ENCODE data around the gene CFAP97D1. TPM values are rescaled to one million over a fixed set of nuclear protein-coding genes. Genes with fewer than 3 reads are reported as not detected.

The CFAP97D1 gene
- total RNA-seq, 2 experiments from 2014 or later: not detected

DNA sequence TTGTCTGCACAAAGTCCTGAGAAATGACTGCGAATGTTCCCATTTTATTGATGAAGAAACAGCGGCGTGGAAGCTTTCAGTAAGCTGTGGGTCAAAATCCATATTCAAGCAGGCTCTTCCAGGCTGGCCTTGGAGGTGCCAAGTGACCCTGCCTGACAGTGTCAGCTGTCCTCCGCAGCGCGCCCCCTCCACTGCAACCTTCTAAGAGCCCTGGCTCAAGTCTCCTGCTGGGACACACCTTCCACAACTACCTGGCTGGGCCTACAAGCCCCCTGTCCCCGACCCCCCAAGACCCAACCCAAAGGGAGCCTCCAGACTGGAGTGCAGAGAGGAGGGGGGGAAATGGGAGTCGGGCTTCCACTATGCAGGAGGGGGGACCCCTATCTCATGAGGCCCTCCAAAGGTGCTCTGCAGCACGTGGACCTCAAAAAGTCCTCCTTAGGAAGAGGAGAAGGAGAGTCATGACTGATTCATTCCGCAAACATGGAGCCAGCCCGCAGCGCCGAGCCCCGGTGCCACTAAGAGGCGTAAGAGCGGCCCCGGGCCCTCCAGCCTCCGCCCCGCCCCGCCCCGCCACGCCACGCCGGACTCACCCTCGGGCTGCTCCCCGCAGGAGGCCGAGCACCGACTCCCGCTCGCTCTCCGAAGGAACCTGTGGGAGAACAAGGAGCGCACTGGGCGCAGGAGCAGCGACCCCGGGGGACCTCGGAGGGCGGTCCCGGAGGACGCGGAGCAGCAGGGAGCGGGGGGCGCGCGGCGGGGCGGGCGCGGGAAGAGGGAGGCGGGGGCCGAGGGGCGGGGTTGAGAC is 52.1 kb downstream of the CFAP97D1 start:
- Histone ChIP-seq H3K9me2 (ENCODE audit: insufficient read depth, low read length) (no peaks in the 10 kb centered on the region), H2AFZ (ENCODE audit: low read length) (no peak overlapping the region), H3K9me3 (ENCODE audit: low read length) (no peaks in the 10 kb centered on the region), H3K79me2 (ENCODE audit: insufficient read depth, low read depth, low read length) (no peaks in the 10 kb centered on the region), H3K4me2 (ENCODE audit: low read length) (no peak overlapping the region), H3K4me3 (ENCODE audit: low read depth, low read length, poor library complexity, severe bottlenecking) (no peak overlapping the region), H3K27ac (ENCODE audit: low read depth, low read length, poor library complexity, severe bottlenecking) (no peak overlapping the region), H3K36me3 (ENCODE audit: insufficient read depth, low read length) (no peaks in the 10 kb centered on the region), H3K4me1 (ENCODE audit: insufficient read depth, low read length, poor library complexity, severe bottlenecking) (no peaks in the 10 kb centered on the region), H4K20me1 (ENCODE audit: insufficient read depth, low read length) (no peaks in the 10 kb centered on the region)
- ChIA-PET POLR2A (no interaction called here), CTCF (ENCODE audit: unreplicated experiment) (no interaction called here)
- no peak for TF ChIP-seq EZH2phosphoT487 (IDR thresholded peaks at IDR 0.05; ENCODE audit: borderline replicate concordance, low read depth, low read length)
- TF ChIP-seq, protein P1, sequence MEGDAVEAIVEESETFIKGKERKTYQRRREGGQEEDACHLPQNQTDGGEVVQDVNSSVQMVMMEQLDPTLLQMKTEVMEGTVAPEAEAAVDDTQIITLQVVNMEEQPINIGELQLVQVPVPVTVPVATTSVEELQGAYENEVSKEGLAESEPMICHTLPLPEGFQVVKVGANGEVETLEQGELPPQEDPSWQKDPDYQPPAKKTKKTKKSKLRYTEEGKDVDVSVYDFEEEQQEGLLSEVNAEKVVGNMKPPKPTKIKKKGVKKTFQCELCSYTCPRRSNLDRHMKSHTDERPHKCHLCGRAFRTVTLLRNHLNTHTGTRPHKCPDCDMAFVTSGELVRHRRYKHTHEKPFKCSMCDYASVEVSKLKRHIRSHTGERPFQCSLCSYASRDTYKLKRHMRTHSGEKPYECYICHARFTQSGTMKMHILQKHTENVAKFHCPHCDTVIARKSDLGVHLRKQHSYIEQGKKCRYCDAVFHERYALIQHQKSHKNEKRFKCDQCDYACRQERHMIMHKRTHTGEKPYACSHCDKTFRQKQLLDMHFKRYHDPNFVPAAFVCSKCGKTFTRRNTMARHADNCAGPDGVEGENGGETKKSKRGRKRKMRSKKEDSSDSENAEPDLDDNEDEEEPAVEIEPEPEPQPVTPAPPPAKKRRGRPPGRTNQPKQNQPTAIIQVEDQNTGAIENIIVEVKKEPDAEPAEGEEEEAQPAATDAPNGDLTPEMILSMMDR (conservative IDR thresholded peaks at IDR 0.05; ENCODE audit: low read length): no peak
- DNase-seq (ENCODE audit: low spot score): no peak
- intact Hi-C loops (cut with micrococcal nuclease; ENCODE audit: unreplicated experiment): no loop called here
- BruUV-seq (replicated peaks): no TSS peak

DNA sequence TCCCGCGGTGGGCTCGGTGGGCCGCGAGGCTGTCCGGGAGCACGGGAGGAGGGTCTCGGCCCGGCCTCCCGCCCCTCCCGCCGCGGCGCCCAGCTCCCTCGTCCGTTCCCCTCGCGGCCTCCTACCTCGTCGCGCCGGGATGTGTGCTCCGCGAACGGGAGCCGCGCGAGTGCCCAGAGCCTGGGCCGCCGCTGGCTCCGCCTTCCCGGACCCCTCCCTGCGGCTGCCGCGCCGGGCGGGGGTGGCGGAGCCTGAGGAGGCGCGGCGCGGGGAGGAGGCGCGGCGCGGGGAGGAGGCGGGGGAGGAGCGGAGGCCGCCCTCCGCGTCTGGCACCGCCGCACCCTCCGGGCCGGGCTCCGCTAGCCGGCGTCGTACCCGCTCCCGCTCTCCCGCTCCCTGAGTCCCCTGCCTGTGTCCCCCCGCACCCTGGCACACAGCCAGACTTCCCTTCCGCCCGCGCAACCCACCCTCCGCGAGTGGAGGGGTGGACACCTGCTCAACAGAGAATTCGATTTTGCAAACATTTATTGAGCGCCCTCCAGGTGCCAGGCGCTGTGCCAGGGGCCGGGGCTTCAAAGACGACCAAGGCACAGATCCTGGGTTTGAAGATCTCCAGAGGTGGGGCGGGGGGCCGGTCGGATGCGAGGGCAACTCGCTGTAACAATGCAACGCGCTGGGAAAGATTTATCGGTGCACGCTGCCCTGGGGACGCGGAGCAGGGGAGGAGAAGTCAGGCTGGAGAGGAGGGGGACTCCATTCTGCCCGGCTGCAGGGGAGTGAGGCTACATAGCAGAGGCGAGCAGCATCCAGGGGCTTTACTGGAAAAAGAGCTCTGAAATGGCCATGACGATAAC is 53.0 kb downstream of the CFAP97D1 start, which contains the start of gene MPP3:
TSS of gene MPP3 (minus strand) at position 171 of the 854 bp plus-strand sequence. CDS start 1,240 bp downstream, outside the sequence.
- H3K79me2 ChIP-seq (ENCODE audit: insufficient read depth, low read depth, low read length): no peaks in the 10 kb centered on the region
- H3K36me3 ChIP-seq (ENCODE audit: insufficient read depth, low read length): no peaks in the 10 kb centered on the region
- no peaks in the 10 kb centered on the region for H3K9me3 ChIP-seq (ENCODE audit: low read length)
- no peak within 1 kb of the TSS for H3K27ac ChIP-seq (ENCODE audit: low read depth, low read length, poor library complexity, severe bottlenecking)
- no peak for DNase-seq (ENCODE audit: low spot score)
- H3K4me1 ChIP-seq (ENCODE audit: insufficient read depth, low read length, poor library complexity, severe bottlenecking): no peaks in the 10 kb centered on the region
- H3K4me3 ChIP-seq (ENCODE audit: low read depth, low read length, poor library complexity, severe bottlenecking): no peak within 1 kb of the TSS
- no peaks in the 10 kb centered on the region for H4K20me1 ChIP-seq (ENCODE audit: insufficient read depth, low read length)
- no TSS peak for BruUV-seq (replicated peaks)
- ChIA-PET POLR2A (no interaction called here), CTCF (ENCODE audit: unreplicated experiment) (no interaction called here)
- no peak for TF ChIP-seq EZH2phosphoT487 (IDR thresholded peaks at IDR 0.05; ENCODE audit: borderline replicate concordance, low read depth, low read length)
- TF ChIP-seq, protein P1 (conservative IDR thresholded peaks at IDR 0.05; ENCODE audit: low read length): no peak
- H3K4me2 ChIP-seq (ENCODE audit: low read length): no peak within 1 kb of the TSS
- no peaks in the 10 kb centered on the region for H3K9me2 ChIP-seq (ENCODE audit: insufficient read depth, low read length)
- H2AFZ ChIP-seq (ENCODE audit: low read length): no peak within 1 kb of the TSS
- intact Hi-C loops (cut with micrococcal nuclease; ENCODE audit: unreplicated experiment): no loop called here
